ENCODE results near the gene NIPSNAP3A. TPM values are rescaled to one million over a fixed set of nuclear protein-coding genes. Genes with fewer than 3 reads are reported as not detected.

NIPSNAP3A gene
- total RNA-seq, 6 experiments from 2014 or later = 16.8 to 28.1 (median 22.4) TPM

- no peaks in the 10 kb centered on the region for H3K36me3 ChIP-seq
- DNase-seq (no peak), ATAC-seq (no peak)
- no peaks in the 10 kb centered on the region for H3K9me3 ChIP-seq
- H3K27me3 ChIP-seq = no peaks in the 10 kb centered on the region
- intact Hi-C loops (cut with DNase I) = no loop called here
- 48% methylated on average over 2 of the region's 3 CpGs for WGBS (ENCODE audit: insufficient coverage, low coverage, low lambda C conversion rate, missing lambda C conversion rate)
- H3K27ac ChIP-seq = no peak overlapping the region
- H3K4me3 ChIP-seq = no peak overlapping the region
- TF ChIP-seq CTCF (IDR thresholded peaks at IDR 0.05) (no peak), POLR2A (IDR thresholded peaks at IDR 0.05) (no peak)
- H3K4me1 ChIP-seq = peaks cover 0 to 11% (median 2%) of the 10 kb centered on the region in 4 donors
Measured at GRCh38 chr9:104738452-104738851, 9.0 kb upstream of the NIPSNAP3A start.

GRCh38 chr9:104740621-104741020 is 6.9 kb upstream of the NIPSNAP3A start:
- H3K4me1 ChIP-seq = peaks cover 0 to 18% (median 2%) of the 10 kb centered on the region in 4 donors
- DNase-seq = no peak
- no peak overlapping the region for H3K4me3 ChIP-seq
- whole genome bisulfite sequencing (ENCODE audit: insufficient coverage, low coverage, low lambda C conversion rate, missing lambda C conversion rate) = 19% methylated on average over 1 of the region's 1 CpG
- no peak for TF ChIP-seq POLR2A (IDR thresholded peaks at IDR 0.05)
- TF ChIP-seq CTCF (IDR thresholded peaks at IDR 0.05) = no peak
- no peaks in the 10 kb centered on the region for H3K27me3 ChIP-seq
- no peaks in the 10 kb centered on the region for H3K36me3 ChIP-seq
- no peak overlapping the region for H3K27ac ChIP-seq
- ATAC-seq = no peak
- no peaks in the 10 kb centered on the region for H3K9me3 ChIP-seq
- intact Hi-C loops (cut with DNase I) = no loop called here

GRCh38 chr9:104743376-104743985 is 4.0 kb upstream of the NIPSNAP3A start:
- Histone ChIP-seq H3K4me1 (peaks cover 0 to 19% (median 8%) of the 10 kb centered on the region in 4 donors), H3K27me3 (no peaks in the 10 kb centered on the region), H3K9me3 (no peaks in the 10 kb centered on the region), H3K36me3 (no peaks in the 10 kb centered on the region), H3K27ac (no peak overlapping the region), H3K4me3 (no peak overlapping the region)
- DNase-seq (no peak), ATAC-seq (peak; percentile 31 to 47 (median 42))
- intact Hi-C loops (cut with DNase I) = no loop called here
- TF ChIP-seq POLR2A (IDR thresholded peaks at IDR 0.05) = no peak
- TF ChIP-seq CTCF (IDR thresholded peaks at IDR 0.05) = peak; percentile 61 to 83 (median 75)
- WGBS (ENCODE audit: insufficient coverage, low coverage, low lambda C conversion rate, missing lambda C conversion rate) = 25% methylated on average over 7 of the region's 7 CpGs

- Histone ChIP-seq H3K36me3 (no peaks in the 10 kb centered on the region), H3K4me1 (peaks cover 0 to 20% (median 7%) of the 10 kb centered on the region in 4 donors), H3K27me3 (no peaks in the 10 kb centered on the region), H3K9me3 (no peaks in the 10 kb centered on the region), H3K4me3 (peak overlapping the region in 1 of 3 donors; percentile 88), H3K27ac (peak overlapping the region in 2 of 3 donors; percentile 69 to 86)
- ATAC-seq = no peak
- WGBS (ENCODE audit: insufficient coverage, low coverage, low lambda C conversion rate, missing lambda C conversion rate) = 12% methylated on average over 1 of the region's 1 CpG
- no peak for DNase-seq
- intact Hi-C loops (cut with DNase I) = no loop called here
- TF ChIP-seq POLR2A (IDR thresholded peaks at IDR 0.05) = no peak
- TF ChIP-seq CTCF (IDR thresholded peaks at IDR 0.05) = no peak
Measured at GRCh38 chr9:104745852-104746251, 1.6 kb upstream of the NIPSNAP3A start.
